HG03520 (cell line): ENCODE results near the gene PGAM2.
"Not testable (repeated sequence)": the region's sequence is repeated elsewhere in the genome, so short reads cannot be mapped to it uniquely, and the experiment has no call there.

Experiments
- ATAC-seq: cut with Tn5 transposase; IDR thresholded peaks from one replicate; pipeline ENCODE4 v1.9.1; 2021; ENCODE audit warnings: mild to moderate bottlenecking, moderate library complexity; ENCODE audit not compliant: unreplicated experiment

PGAM2 gene

GRCh38 chr7:44052771-44053365 is 12.5 kb downstream of the PGAM2 start:
- ATAC-seq: no peak

GRCh38 chr7:44051611-44052220 is 13.7 kb downstream of the PGAM2 start:
- no peak for ATAC-seq

- no peak for ATAC-seq
Observed at GRCh38 chr7:44050915-44051560, 14.3 kb downstream of the PGAM2 start.

- ATAC-seq: no peak
Observed at GRCh38 chr7:44050121-44050914, 15.0 kb downstream of the PGAM2 start.

- ATAC-seq: no peak
Observed at GRCh38 chr7:44048031-44048795, 17.2 kb downstream of the PGAM2 start.

- no peak for ATAC-seq
Observed at GRCh38 chr7:44046321-44047061, 18.9 kb downstream of the PGAM2 start.

GRCh38 chr7:44045226-44046014 is 19.9 kb downstream of the PGAM2 start:
- peak; percentile 7 for ATAC-seq

GRCh38 chr7:44044315-44045225 is 20.8 kb downstream of the PGAM2 start, which contains the start of gene DBNL:
TSS of gene DBNL (plus strand) at chr7:44044702. CDS start at chr7:44044738, 36 bp downstream.
- peak; percentile 77 for ATAC-seq

GRCh38 chr7:44043902-44044301 is 21.5 kb downstream of the PGAM2 start:
- no peak for ATAC-seq

- no peak for ATAC-seq
Observed at GRCh38 chr7:44042221-44042620, 23.1 kb downstream of the PGAM2 start.

- ATAC-seq: peak; percentile 40
Observed at GRCh38 chr7:44040493-44040891, 24.9 kb downstream of the PGAM2 start.

GRCh38 chr7:44039800-44040492 is 25.4 kb downstream of the PGAM2 start:
- ATAC-seq: peak; percentile 3

GRCh38 chr7:44038961-44039558 is 26.3 kb downstream of the PGAM2 start:
- not testable (repeated sequence) for ATAC-seq

GRCh38 chr7:44038553-44038952 is 26.8 kb downstream of the PGAM2 start:
- not testable (repeated sequence) for ATAC-seq

- ATAC-seq: not testable (repeated sequence)
Observed at GRCh38 chr7:44037951-44038350, 27.4 kb downstream of the PGAM2 start.

- not testable (repeated sequence) for ATAC-seq
Observed at GRCh38 chr7:44036364-44036763, 29.0 kb downstream of the PGAM2 start.
